ENCODE data around the gene DAPK1. TPM values are rescaled to one million over a fixed set of nuclear protein-coding genes. Genes with fewer than 3 reads are reported as not detected.

The DAPK1 gene
- total RNA-seq, 1 donor from 2014 or later = 17.8 TPM

DNA sequence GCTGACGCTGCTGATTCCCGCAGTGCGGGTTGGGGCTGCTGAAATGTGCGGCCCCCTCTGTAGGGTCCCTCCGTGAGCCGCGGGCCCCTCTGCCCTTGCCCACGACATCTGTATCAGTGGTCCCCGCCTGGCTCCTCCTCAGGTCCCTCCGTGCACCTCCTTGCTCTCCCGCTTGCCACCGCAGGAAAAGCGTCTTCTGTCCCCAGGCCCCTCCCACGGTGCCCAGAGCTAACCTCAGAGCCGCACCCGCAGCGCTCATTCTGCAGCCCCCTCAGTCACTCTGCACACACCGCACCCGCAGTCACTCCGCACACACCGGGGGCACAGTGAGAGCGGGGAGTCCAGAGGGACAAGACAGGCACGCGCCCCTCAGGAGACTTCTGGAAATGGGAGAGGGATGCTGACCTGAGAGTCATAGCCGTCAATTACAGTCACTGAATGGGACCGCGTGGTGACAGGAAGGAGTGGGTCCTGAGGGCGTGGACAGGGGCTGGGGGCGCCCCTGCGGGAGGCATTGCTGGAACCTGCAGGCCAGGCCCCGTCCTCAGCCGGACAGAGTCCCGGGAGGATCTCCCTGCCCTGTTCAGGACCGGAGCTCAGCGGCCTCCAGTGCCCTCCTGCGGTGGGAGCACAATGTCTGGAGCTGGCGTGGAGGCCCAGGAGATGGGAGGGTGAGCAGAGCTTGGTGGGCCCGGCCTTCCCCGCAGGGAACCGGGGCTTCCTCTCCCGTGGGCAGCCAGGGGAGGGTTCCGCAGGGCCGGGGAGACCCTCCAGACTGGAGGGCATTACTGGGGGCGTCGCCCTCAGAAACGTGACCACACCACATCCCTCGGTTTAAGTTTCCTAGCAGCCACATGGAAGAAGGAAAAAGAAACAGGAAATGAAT is 162.1 kb downstream of the DAPK1 start:
- H3K9me3 ChIP-seq = no peaks in the 10 kb centered on the region
- no peak overlapping the region for H3K4me3 ChIP-seq
- no peak overlapping the region for H3K27ac ChIP-seq
- no peaks in the 10 kb centered on the region for H3K4me1 ChIP-seq
- no peak for DNase-seq (ENCODE audit: low spot score in 2 of 2)
- intact Hi-C loops (cut with DNase I) = no loop called here
- no peak for TF ChIP-seq CTCF (IDR thresholded peaks at IDR 0.05)
- no peaks in the 10 kb centered on the region for H3K27me3 ChIP-seq
- H3K36me3 ChIP-seq = no peaks in the 10 kb centered on the region

DNA sequence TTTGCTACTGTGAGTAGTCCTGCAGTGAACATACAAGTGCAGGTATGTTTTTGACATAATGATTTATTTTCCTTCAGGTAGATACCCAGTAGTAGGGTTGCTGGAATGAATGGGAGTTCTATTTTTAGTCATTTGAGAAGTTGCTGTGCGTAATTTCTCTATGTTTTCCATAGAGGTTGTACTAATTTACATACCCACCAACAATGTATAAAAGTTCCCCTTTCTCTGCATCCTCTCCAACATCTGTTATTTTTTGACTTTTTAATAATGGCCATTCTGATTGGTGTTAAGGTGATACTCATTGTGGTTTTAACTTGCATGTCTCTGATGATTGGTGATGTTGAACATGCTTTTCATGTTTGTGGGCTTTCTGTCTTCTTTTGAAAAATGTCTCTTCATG is 163.6 kb downstream of the DAPK1 start:
- H3K9me3 ChIP-seq = no peaks in the 10 kb centered on the region
- no peaks in the 10 kb centered on the region for H3K27me3 ChIP-seq
- no peak for DNase-seq (ENCODE audit: low spot score in 2 of 2)
- no peak overlapping the region for H3K27ac ChIP-seq
- H3K4me1 ChIP-seq = no peaks in the 10 kb centered on the region
- no peak for TF ChIP-seq CTCF (IDR thresholded peaks at IDR 0.05)
- no peak overlapping the region for H3K4me3 ChIP-seq
- no peaks in the 10 kb centered on the region for H3K36me3 ChIP-seq
- intact Hi-C loops (cut with DNase I) = no loop called here

DNA sequence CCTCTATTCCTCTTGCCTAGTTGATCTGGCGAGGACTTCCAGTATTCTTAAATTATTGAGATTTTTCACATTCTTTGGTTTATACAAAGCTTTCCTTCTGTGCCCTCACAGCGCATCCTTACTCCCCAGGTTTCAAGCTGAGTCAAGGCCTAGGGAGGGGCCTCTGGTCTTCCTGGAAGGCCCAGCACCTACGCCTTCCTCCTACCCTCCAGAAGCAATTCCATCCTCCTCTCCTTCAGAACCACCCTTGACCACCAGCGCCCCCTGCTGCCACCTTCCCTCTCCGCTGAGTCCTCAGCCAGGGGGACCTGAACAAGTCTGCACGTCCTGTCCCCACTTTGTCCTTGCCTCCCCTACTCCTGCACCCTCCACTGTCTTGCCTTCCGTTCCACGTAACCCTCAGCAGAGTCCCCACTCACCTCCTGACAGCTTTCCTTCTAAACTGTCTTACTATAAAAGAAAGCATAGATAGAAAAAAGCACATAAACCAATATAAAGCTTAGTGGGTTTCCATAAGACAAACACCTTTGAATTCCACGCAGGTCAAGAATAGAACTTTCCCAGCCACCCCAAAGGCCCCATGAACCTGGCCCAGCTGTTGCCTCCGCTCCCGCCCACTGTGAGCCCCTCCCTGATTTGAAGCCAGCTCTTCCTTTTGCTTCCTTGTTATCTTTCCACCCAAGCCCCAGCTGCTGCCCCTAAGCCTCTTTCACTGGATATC is 165.3 kb downstream of the DAPK1 start:
- Histone ChIP-seq H3K4me1 (no peaks in the 10 kb centered on the region), H3K9me3 (peaks cover 0 to 3% of the 10 kb centered on the region in 2 donors), H3K27me3 (no peaks in the 10 kb centered on the region), H3K36me3 (peaks cover 0 to 3% of the 10 kb centered on the region in 2 donors), H3K27ac (no peak overlapping the region), H3K4me3 (no peak overlapping the region)
- intact Hi-C loops (cut with DNase I) = no loop called here
- peak in 1 of 2 donors; percentile 77 for DNase-seq (ENCODE audit: low spot score in 2 of 2)
- peak; percentile 33 to 57 (median 39) for TF ChIP-seq CTCF (IDR thresholded peaks at IDR 0.05)

DNA sequence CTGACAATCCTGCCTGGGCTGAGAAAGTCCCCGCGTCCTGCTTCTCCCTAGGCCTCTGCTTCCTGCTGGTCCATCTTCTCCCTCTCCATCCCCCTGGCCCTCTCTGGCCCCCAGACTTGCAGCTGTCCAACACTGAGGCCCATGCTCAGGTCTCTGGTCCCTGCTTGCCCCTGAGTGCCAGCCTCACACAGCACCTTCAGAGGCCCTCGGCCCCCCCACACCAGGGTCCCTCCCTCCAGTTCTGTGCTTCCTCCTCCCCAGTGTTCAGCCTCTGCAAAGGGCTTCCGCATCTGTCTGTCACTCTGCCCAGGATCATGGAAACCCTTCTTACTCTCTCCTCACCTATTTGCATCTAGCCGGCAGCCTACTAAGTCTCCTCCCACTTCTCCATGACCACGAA is 165.9 kb downstream of the DAPK1 start:
- H3K4me3 ChIP-seq = no peak overlapping the region
- H3K36me3 ChIP-seq = peaks cover 0 to 3% of the 10 kb centered on the region in 2 donors
- TF ChIP-seq CTCF (IDR thresholded peaks at IDR 0.05) = no peak
- DNase-seq (ENCODE audit: low spot score in 2 of 2) = no peak
- intact Hi-C loops (cut with DNase I) = no loop called here
- H3K4me1 ChIP-seq = no peaks in the 10 kb centered on the region
- H3K9me3 ChIP-seq = peaks cover 0 to 3% of the 10 kb centered on the region in 2 donors
- no peaks in the 10 kb centered on the region for H3K27me3 ChIP-seq
- H3K27ac ChIP-seq = no peak overlapping the region

- no peak for TF ChIP-seq CTCF (IDR thresholded peaks at IDR 0.05)
- H3K27me3 ChIP-seq = no peaks in the 10 kb centered on the region
- H3K27ac ChIP-seq = no peak overlapping the region
- peaks cover 0 to 3% of the 10 kb centered on the region in 2 donors for H3K9me3 ChIP-seq
- intact Hi-C loops (cut with DNase I) = no loop called here
- no peak overlapping the region for H3K4me3 ChIP-seq
- no peak for DNase-seq (ENCODE audit: low spot score in 2 of 2)
- H3K4me1 ChIP-seq = no peaks in the 10 kb centered on the region
- H3K36me3 ChIP-seq = peaks cover 0 to 3% of the 10 kb centered on the region in 2 donors
Observed at GRCh38 chr9:87664153-87665060, 166.7 kb downstream of the DAPK1 start.
